HepG2 (cell line): Measurements from ENCODE around the gene PRR30. TPM values are rescaled to one million over a fixed set of nuclear protein-coding genes. Genes with fewer than 3 reads are reported as not detected.

ENCODE experiments used
- AHR ChIP-seq: IDR thresholded peaks from 2 replicates; pipeline ENCODE4 v1.6.1; 2018; ENCODE audit warnings: missing genetic modification reagents, missing compliant biosample characterization
- CCDC6 ChIP-seq: sonication (generic); formaldehyde crosslinking; IDR thresholded peaks from 2 replicates; pipeline ENCODE4 v1.8.1; 2022; ENCODE audit warnings: mild to moderate bottlenecking, missing genetic modification reagents, moderate library complexity
- CHCHD3 ChIP-seq: sonication (generic); formaldehyde crosslinking; IDR thresholded peaks from 2 replicates; pipeline ENCODE4 v1.8.0; 2022; ENCODE audit warnings: mild to moderate bottlenecking, missing genetic modification reagents, moderate library complexity
- ELF4 ChIP-seq: sonication (generic); formaldehyde crosslinking; IDR thresholded peaks from 2 replicates; pipeline ENCODE4 v1.5.0; 2020; ENCODE audit warnings: missing genetic modification reagents, mild to moderate bottlenecking, moderate library complexity, borderline replicate concordance
- FLYWCH1 ChIP-seq: sonication (generic); formaldehyde crosslinking; IDR thresholded peaks from 2 replicates; pipeline ENCODE4 v1.8.1; 2023; ENCODE audit warnings: mild to moderate bottlenecking, missing genetic modification reagents
- MAF1 ChIP-seq: sonication (generic); formaldehyde crosslinking; IDR thresholded peaks from 2 replicates; pipeline ENCODE4 v1.5.0; 2020; ENCODE audit warnings: missing genetic modification reagents, borderline replicate concordance
- MAFF ChIP-seq: IDR thresholded peaks from 2 replicates; pipeline ENCODE4 v1.6.1; 2011; ENCODE audit warnings: low read depth, low read length, improper control_type of control experiment
- NFE2 ChIP-seq: sonication (generic); formaldehyde crosslinking; IDR thresholded peaks from 2 replicates; pipeline ENCODE4 v1.4.0; 2020; ENCODE audit warnings: missing genetic modification reagents
- POGZ ChIP-seq: sonication (generic); formaldehyde crosslinking; IDR thresholded peaks from 2 replicates; pipeline ENCODE4 v1.4.0; 2020; ENCODE audit warnings: mild to moderate bottlenecking, missing genetic modification reagents
- POLR2AphosphoS5 ChIP-seq: IDR thresholded peaks from 2 replicates; pipeline ENCODE4 v1.6.1; 2012; ENCODE audit warnings: low read depth, low read length
- RNF219 ChIP-seq: sonication (generic); formaldehyde crosslinking; IDR thresholded peaks from 2 replicates; pipeline ENCODE4 v1.5.0; 2020; ENCODE audit warnings: mild to moderate bottlenecking, missing genetic modification reagents
- SRSF9 ChIP-seq: fragments of 200-400 bp; formaldehyde crosslinking; IDR thresholded peaks from 2 replicates; pipeline ENCODE4 v1.6.1; 2018; ENCODE audit warnings: borderline replicate concordance, mild to moderate bottlenecking, low read depth, low read length; ENCODE audit not compliant: insufficient read depth, poor library complexity, severe bottlenecking
- SUZ12 ChIP-seq: fragments of 150-350 bp; IDR thresholded peaks from 2 replicates; pipeline ENCODE4 v1.6.1; 2014; ENCODE audit warnings: low read depth, low read length
- TOPORS ChIP-seq: sonication (generic); formaldehyde crosslinking; IDR thresholded peaks from 2 replicates; pipeline ENCODE4 v1.8.0; 2023; ENCODE audit warnings: mild to moderate bottlenecking, missing genetic modification reagents
- TSC22D2 ChIP-seq: sonication (generic); formaldehyde crosslinking; IDR thresholded peaks from 2 replicates; pipeline ENCODE4 v1.5.1; 2020; ENCODE audit warnings: missing genetic modification reagents, mild to moderate bottlenecking, borderline replicate concordance
- ZFP36L2 ChIP-seq: sonication (generic); formaldehyde crosslinking; IDR thresholded peaks from 2 replicates; pipeline ENCODE4 v1.4.0; 2020; ENCODE audit warnings: missing genetic modification reagents
- ZIK1 ChIP-seq: sonication (generic); formaldehyde crosslinking; IDR thresholded peaks from 2 replicates; pipeline ENCODE4 v1.5.0; 2020; ENCODE audit warnings: mild to moderate bottlenecking, low read depth, missing genetic modification reagents, borderline replicate concordance
- ZNF121 ChIP-seq: sonication (generic); formaldehyde crosslinking; IDR thresholded peaks from 2 replicates; pipeline ENCODE4 v1.5.0; 2020; ENCODE audit warnings: mild to moderate bottlenecking, missing genetic modification reagents
- ZNF235 ChIP-seq: sonication (generic); formaldehyde crosslinking; IDR thresholded peaks from 2 replicates; pipeline ENCODE4 v1.8.1; 2023; ENCODE audit warnings: mild to moderate bottlenecking, missing genetic modification reagents, borderline replicate concordance
- ZNF766 ChIP-seq: sonication (generic); formaldehyde crosslinking; IDR thresholded peaks from 2 replicates; pipeline ENCODE4 v1.5.0; 2020; ENCODE audit warnings: missing genetic modification reagents, borderline replicate concordance
- ZSCAN12 ChIP-seq: sonication (generic); formaldehyde crosslinking; IDR thresholded peaks from 2 replicates; pipeline ENCODE4 v1.9.0; 2021; ENCODE audit warnings: mild to moderate bottlenecking, missing genetic modification reagents
- polyA plus RNA-seq, 8 experiments: library from polyadenylated mRNA; depleted of rRNA in 3 of 8; stranded (reverse) in 7 of 8; unstranded in 1 of 8; fragments of >200 nt; fragmentation: Illumina TruSeq in 4 of 8; extraction: Trizol in 4 of 8; gene quantifications; 2 replicates each; pipeline versions ENCODE4 v1.2.1 to v1.2.3, GENCODE V29; 2011 to 2016; ENCODE audit warnings: low read depth in 4 of 8, missing spikeins in 1 of 8, mixed read lengths in 1 of 8; ENCODE audit not compliant: insufficient read depth in 1 of 8
- total RNA-seq, 5 experiments: library from RNA; depleted of rRNA; stranded (reverse); fragments of >200 nt; fragmentation: Illumina TruSeq; extraction: Trizol; gene quantifications; 2 replicates each; pipeline ENCODE4 v1.2.3, GENCODE V29; 2016; ENCODE audit warnings: low read depth in 1 of 5
- TF ChIP-seq, protein P1 (sequence below): sonication (generic); formaldehyde crosslinking; IDR thresholded peaks from 2 replicates; pipeline ENCODE4 v1.5.0; 2020; ENCODE audit warnings: missing genetic modification reagents
- TF ChIP-seq, protein P2 (sequence below): IDR thresholded peaks from 2 replicates; pipeline ENCODE4 v1.6.1; 2016; ENCODE audit warnings: mild to moderate bottlenecking, missing biosample characterization, missing genetic modification reagents
- TF ChIP-seq, protein P3 (sequence below): sonication (generic); formaldehyde crosslinking; IDR thresholded peaks from 2 replicates; pipeline ENCODE4 v1.8.0; 2022; ENCODE audit warnings: mild to moderate bottlenecking, missing genetic modification reagents, moderate library complexity

PRR30 gene
- total and polyA plus RNA-seq, 2 of the 13 experiments (the other 11 are each of a cell fraction or from before 2014, with no cell fraction given) = not detected

- TF ChIP-seq RNF219 (CRISPR knock-in tag) = no peak
- no peak; the same call in 1 of the 2 replicates for TF ChIP-seq NFE2
- peak; percentile 74; the same call in 1 of the 2 replicates for TF ChIP-seq ZSCAN12
- peak; percentile 72 for TF ChIP-seq SUZ12
- TF ChIP-seq CCDC6 (CRISPR knock-in tag) = peak; percentile 94
- TF ChIP-seq POLR2AphosphoS5 = peak; percentile 50; the same call in 1 of the 2 replicates
- TF ChIP-seq ZNF235 (CRISPR knock-in tag) = no peak
- 0 out of 2 replicates have a peak, but pooled peaks have one; percentile 24 for TF ChIP-seq MAFF
- no peak for TF ChIP-seq ZFP36L2 (CRISPR knock-in tag)
- no peak for TF ChIP-seq FLYWCH1 (CRISPR knock-in tag)
- peak; percentile 93 for TF ChIP-seq TOPORS (CRISPR knock-in tag)
- peak; percentile 83; the same call in 1 of the 2 replicates for TF ChIP-seq ZNF766 (CRISPR knock-in tag)
- TF ChIP-seq AHR = no peak; the same call in 1 of the 2 replicates
- TF ChIP-seq, protein P1, sequence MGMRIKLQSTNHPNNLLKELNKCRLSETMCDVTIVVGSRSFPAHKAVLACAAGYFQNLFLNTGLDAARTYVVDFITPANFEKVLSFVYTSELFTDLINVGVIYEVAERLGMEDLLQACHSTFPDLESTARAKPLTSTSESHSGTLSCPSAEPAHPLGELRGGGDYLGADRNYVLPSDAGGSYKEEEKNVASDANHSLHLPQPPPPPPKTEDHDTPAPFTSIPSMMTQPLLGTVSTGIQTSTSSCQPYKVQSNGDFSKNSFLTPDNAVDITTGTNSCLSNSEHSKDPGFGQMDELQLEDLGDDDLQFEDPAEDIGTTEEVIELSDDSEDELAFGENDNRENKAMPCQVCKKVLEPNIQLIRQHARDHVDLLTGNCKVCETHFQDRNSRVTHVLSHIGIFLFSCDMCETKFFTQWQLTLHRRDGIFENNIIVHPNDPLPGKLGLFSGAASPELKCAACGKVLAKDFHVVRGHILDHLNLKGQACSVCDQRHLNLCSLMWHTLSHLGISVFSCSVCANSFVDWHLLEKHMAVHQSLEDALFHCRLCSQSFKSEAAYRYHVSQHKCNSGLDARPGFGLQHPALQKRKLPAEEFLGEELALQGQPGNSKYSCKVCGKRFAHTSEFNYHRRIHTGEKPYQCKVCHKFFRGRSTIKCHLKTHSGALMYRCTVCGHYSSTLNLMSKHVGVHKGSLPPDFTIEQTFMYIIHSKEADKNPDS (CRISPR knock-in tag) = peak; percentile 94
- TF ChIP-seq ZNF121 = no peak; the same call in 1 of the 2 replicates
- no peak for TF ChIP-seq ELF4 (CRISPR knock-in tag)
- TF ChIP-seq, protein P2, sequence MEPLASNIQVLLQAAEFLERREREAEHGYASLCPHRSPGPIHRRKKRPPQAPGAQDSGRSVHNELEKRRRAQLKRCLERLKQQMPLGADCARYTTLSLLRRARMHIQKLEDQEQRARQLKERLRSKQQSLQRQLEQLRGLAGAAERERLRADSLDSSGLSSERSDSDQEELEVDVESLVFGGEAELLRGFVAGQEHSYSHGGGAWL (CRISPR knock-in tag) = peak; percentile 10; the same call in 1 of the 2 replicates
- TF ChIP-seq, protein P3, sequence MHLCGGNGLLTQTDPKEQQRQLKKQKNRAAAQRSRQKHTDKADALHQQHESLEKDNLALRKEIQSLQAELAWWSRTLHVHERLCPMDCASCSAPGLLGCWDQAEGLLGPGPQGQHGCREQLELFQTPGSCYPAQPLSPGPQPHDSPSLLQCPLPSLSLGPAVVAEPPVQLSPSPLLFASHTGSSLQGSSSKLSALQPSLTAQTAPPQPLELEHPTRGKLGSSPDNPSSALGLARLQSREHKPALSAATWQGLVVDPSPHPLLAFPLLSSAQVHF = no peak
- peak; percentile 82 for TF ChIP-seq POGZ (CRISPR knock-in tag)
- TF ChIP-seq ZIK1 (CRISPR knock-in tag) = no peak; the same call in 1 of the 2 replicates
- TF ChIP-seq CHCHD3 (CRISPR knock-in tag) = no peak
- 0 out of 2 replicates have a peak, but pooled peaks have one; percentile 84 for TF ChIP-seq MAF1 (CRISPR knock-in tag)
- TF ChIP-seq SRSF9 = no peak
- 0 out of 2 replicates have a peak, but pooled peaks have one; percentile 69 for TF ChIP-seq TSC22D2 (CRISPR knock-in tag)
These were observed 43.2 kb downstream of the PRR30 start (continued) for GRCh38 chr2:27095745-27096651.
